SK-N-MC (cell line): Measurements from ENCODE around the gene MGAT5B.

Experiments
- DNase-seq: peaks from one replicate; pipeline ENCODE4 v3.0.0-alpha.2; 2011; ENCODE audit warnings: low read depth, low spot score
- H3K27ac ChIP-seq: fragments of 200-600 bp; sonication (generic); 2 replicates; pipeline ENCODE4 v1.5.1; 2016; ENCODE audit warnings: mixed run types
- H3K36me3 ChIP-seq: fragments of 200-600 bp; sonication (generic); 2 replicates; pipeline ENCODE4 v1.6.1; 2017; ENCODE audit warnings: antibody characterized with exemption, low read length, mixed read lengths; ENCODE audit not compliant: insufficient read depth
- H3K4me3 ChIP-seq: fragments of 200-600 bp; sonication (generic); 2 replicates; pipeline ENCODE4 v1.5.1; 2016
- H3K9ac ChIP-seq: fragments of 200-600 bp; sonication (generic); 2 replicates; pipeline ENCODE4 v1.8.0; 2017; ENCODE audit warnings: mixed run types, mixed read lengths; ENCODE audit not compliant: insufficient read length
- H3K9me3 ChIP-seq: fragments of 200-600 bp; sonication (generic); 2 replicates; pipeline ENCODE4 v1.6.1; 2017; ENCODE audit warnings: low read depth, mild to moderate bottlenecking, antibody characterized with exemption, low read length, moderate library complexity, mixed read lengths
- EZH2 ChIP-seq: fragments of 200-600 bp; sonication (generic); IDR thresholded peaks from one replicate; pipeline ENCODE4 v1.6.1; 2017; ENCODE audit warnings: antibody characterized with exemption
- FOXP2 ChIP-seq: optimal IDR thresholded peaks from 2 replicates; pipeline ENCODE3; 2011; ENCODE audit warnings: mild to moderate bottlenecking, moderate library complexity; ENCODE audit not compliant: insufficient read depth; ENCODE audit errors: extremely low read length, control extremely low read depth
- POLR2AphosphoS5 ChIP-seq: IDR thresholded peaks from 2 replicates; pipeline ENCODE4 v1.6.1; 2012; ENCODE audit warnings: mild to moderate bottlenecking, low read depth, low read length, borderline replicate concordance

MGAT5B gene

DNA sequence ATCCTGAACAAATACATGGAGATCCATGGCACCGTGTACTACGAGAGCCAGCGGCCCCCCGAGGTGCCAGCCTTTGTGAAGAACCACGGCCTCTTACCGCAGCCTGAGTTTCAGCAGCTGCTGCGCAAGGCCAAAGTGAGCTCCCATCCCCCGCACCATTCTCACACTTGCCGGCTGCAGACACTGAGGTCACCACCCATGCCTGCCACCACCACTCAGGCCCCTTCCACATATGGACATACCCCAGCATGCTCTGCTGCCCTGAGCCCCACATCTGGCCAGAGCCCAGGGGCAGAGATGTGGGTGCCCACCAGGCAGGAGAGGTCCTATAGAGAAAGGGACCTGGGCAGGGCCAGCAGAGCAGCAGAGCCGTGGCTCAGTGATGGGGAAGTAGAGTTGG, 69.8 kb downstream of the MGAT5B start:
- Histone ChIP-seq H3K9ac (no peak overlapping the region), H3K27ac (no peak overlapping the region), H3K36me3 (no peaks in the 10 kb centered on the region), H3K9me3 (no peaks in the 10 kb centered on the region), H3K4me3 (no peak overlapping the region)
- no peak for DNase-seq
- no peak for TF ChIP-seq FOXP2
- no peak for TF ChIP-seq POLR2AphosphoS5
- TF ChIP-seq EZH2 = no peak

DNA sequence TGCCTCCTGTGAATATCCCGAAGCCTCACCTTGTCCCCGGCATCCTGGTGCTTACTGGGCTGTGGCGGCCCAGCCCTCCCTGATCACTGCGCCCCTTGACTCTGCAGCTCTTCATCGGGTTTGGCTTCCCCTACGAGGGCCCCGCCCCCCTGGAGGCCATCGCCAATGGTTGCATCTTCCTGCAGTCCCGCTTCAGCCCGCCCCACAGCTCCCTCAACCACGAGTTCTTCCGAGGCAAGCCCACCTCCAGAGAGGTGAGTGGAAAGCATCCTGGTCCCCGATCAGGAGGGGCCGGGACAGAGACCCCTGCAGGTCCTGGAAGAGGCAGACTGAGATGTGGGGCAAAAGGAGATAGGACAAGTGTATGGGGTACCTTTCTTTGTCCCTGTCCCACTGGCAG, 72.1 kb downstream of the MGAT5B start:
- Histone ChIP-seq H3K36me3 (no peaks in the 10 kb centered on the region), H3K9me3 (no peaks in the 10 kb centered on the region), H3K9ac (no peak overlapping the region), H3K4me3 (no peak overlapping the region), H3K27ac (no peak overlapping the region)
- TF ChIP-seq FOXP2 (no peak), EZH2 (no peak), POLR2AphosphoS5 (no peak)
- no peak for DNase-seq

DNA sequence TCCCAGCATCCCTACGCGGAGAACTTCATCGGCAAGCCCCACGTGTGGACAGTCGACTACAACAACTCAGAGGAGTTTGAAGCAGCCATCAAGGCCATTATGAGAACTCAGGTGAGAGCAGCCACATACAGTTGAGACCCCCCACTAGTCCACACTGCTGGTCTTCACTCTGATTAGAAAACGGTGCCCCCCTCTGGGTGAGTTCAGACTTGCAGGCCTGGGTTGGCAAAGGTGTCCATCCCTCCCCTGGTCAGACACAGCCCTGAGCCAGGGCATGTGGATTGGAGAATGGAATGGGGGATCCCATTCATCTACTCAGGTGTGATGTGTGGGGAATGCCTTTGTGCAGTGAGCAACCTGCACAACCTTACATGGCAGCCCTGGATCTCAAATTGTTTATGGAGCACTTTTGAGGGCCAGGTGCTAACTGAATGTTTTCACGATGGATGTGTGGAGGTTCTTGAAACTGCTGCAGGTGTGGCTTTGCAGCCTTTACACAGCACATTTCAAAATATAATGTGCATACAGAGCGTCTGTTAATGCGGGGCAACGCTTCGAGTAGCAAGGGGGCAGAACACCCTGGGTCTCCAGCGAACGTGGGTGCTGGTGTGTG, 72.6 kb downstream of the MGAT5B start:
- TF ChIP-seq FOXP2 = no peak
- TF ChIP-seq EZH2 = no peak
- no peak for TF ChIP-seq POLR2AphosphoS5
- Histone ChIP-seq H3K9ac (no peak overlapping the region), H3K9me3 (no peaks in the 10 kb centered on the region), H3K27ac (no peak overlapping the region), H3K36me3 (no peaks in the 10 kb centered on the region), H3K4me3 (no peak overlapping the region)
- DNase-seq = no peak

DNA sequence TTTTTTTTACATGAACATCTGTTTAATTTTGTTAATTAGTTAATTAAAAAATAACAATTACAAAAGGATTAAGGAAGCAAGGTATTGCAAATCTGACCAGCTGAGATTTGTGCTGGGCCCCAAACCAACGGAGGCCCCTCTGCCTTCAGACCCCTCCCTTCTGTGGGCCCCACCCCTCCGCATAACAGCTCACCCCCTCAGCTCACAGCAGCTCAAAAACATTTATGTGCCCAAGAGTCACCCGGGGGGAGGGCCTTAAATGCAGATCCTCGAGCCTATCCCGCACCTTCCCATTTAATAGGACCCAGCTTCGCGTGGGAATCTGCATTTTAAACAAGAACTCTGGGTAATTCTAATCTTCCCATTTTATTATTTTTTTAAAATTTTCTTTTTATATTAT, 75.0 kb downstream of the MGAT5B start:
- H3K36me3 ChIP-seq = no peaks in the 10 kb centered on the region
- H3K27ac ChIP-seq = no peak overlapping the region
- H3K9ac ChIP-seq = no peak overlapping the region
- no peak for DNase-seq
- TF ChIP-seq FOXP2 (no peak), POLR2AphosphoS5 (no peak), EZH2 (no peak)
- H3K4me3 ChIP-seq = no peak overlapping the region
- H3K9me3 ChIP-seq = no peaks in the 10 kb centered on the region

DNA sequence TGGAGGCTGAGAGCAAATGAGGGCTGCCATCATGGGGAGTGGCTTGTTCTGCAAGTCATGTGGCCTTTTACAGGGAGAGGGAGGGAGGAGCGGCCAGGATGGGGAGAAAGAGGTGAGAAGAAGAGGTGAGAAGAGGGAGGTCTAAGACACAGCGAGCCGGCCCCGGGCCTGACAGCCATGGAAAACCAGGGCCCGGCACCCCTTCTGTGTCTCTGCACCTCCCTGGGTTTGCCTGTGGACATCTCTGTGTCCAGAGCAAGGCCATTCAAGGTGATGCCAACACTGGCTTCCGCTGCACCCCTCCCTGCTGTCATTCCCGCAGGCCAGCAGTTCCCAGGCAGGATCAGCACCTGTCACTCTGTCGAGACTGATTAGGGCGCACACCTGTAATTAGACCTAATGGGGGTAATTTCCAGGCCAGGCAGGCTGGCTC, 75.6 kb downstream of the MGAT5B start:
- H3K9me3 ChIP-seq = no peaks in the 10 kb centered on the region
- no peaks in the 10 kb centered on the region for H3K36me3 ChIP-seq
- TF ChIP-seq EZH2 = no peak
- TF ChIP-seq FOXP2 = no peak
- no peak for TF ChIP-seq POLR2AphosphoS5
- H3K4me3 ChIP-seq = no peak overlapping the region
- no peak overlapping the region for H3K27ac ChIP-seq
- H3K9ac ChIP-seq = no peak overlapping the region
- DNase-seq = no peak

DNA sequence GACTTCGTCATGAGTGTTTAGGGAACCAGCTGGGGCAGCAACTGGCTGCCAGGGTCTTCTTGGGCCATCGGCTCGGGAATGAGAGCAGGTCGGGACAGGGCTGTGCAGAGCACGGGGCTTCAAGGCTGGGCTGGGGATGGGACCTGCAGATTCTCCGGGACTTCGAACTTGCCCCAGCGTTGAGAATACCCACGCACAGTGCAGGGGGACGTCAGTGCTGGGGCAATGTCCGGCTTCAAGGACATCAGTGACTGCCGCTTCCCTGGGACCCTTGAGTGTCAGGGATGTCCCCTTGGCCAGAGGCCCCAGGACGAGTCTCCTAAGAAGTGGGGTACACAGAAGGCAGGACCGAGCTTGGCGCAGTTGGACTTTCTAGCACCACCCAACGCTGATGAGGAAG, 76.3 kb downstream of the MGAT5B start:
- no peak overlapping the region for H3K9ac ChIP-seq
- no peak overlapping the region for H3K4me3 ChIP-seq
- H3K36me3 ChIP-seq = no peaks in the 10 kb centered on the region
- H3K27ac ChIP-seq = no peak overlapping the region
- H3K9me3 ChIP-seq = no peaks in the 10 kb centered on the region
- no peak for DNase-seq
- TF ChIP-seq FOXP2 (no peak), POLR2AphosphoS5 (no peak), EZH2 (no peak)

DNA sequence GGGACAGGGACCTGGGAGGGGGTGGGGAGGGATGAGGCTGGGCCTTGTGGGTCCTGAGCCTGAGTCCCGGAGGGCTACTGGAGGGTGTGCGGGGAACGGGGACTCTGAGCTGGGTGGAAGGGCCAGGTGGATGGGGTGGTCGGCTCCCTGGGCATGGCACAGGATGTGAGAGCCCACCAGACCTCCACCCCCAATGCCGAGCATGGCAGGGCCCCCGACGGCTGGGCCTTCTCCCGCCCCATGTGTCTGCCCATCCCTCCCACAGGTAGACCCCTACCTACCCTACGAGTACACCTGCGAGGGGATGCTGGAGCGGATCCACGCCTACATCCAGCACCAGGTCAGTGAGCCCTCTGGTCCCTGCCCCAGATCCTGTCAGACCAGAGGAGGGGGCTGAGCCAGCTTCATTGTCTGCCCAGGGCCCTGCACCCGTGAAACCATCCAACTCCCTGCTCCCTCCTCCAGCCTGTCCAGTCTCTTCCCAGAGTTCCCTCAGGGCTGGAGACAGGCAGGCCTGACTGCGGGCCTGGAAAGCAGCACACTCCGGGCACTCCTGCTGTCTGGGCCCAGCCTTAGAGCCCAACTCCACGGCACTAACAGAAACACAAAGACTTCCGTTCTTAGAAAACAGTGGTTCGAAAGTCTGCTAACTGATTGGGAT, 78.0 kb downstream of the MGAT5B start:
- Histone ChIP-seq H3K9me3 (no peaks in the 10 kb centered on the region), H3K4me3 (no peak overlapping the region), H3K36me3 (no peaks in the 10 kb centered on the region), H3K9ac (no peak overlapping the region), H3K27ac (no peak overlapping the region)
- no peak for TF ChIP-seq POLR2AphosphoS5
- no peak for TF ChIP-seq EZH2
- DNase-seq = no peak

DNA sequence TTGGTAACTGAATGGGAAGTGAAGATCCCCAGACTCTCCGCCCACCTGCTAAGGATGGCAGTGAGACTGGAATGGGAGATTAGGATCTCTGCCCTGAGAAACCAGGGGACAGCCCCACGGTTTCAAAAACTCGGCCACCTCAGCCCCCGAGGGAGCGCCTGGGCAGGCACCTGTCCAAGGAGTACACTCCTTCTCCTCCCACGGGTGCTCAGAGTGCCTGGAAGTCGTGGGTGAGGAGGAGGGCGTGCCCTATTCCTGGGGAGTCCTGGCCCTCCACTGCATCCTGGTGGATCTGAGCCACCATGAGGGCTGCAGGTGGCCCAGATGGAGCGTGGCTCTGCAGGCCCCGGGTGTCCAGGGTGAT, 78.5 kb downstream of the MGAT5B start:
- no peaks in the 10 kb centered on the region for H3K36me3 ChIP-seq
- H3K9me3 ChIP-seq = no peaks in the 10 kb centered on the region
- H3K4me3 ChIP-seq = no peak overlapping the region
- no peak overlapping the region for H3K9ac ChIP-seq
- TF ChIP-seq FOXP2 (no peak), EZH2 (no peak), POLR2AphosphoS5 (no peak)
- no peak overlapping the region for H3K27ac ChIP-seq
- DNase-seq = no peak

DNA sequence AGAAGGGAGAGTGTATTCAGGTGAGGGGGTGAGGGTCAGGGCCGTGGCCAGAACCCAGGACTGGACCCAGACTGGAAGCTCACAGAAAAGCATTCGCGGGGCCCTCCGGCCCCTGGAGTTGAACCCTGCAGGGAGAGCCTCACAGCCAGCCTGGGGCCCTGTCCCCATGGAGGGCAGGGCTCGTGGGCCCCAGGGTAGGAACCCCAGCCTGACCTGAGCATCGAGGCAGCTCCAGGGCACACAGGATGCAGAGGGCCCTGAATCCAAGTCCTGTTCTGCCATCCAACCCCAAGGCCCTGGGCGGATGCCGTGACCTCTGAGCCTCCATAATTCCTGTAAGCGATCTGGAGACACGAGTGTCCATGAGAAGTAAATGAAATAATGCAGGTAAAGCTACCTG, 79.1 kb downstream of the MGAT5B start:
- H3K27ac ChIP-seq = no peak overlapping the region
- H3K9me3 ChIP-seq = no peaks in the 10 kb centered on the region
- no peak for TF ChIP-seq FOXP2
- H3K36me3 ChIP-seq = no peaks in the 10 kb centered on the region
- no peak overlapping the region for H3K4me3 ChIP-seq
- H3K9ac ChIP-seq = no peak overlapping the region
- DNase-seq = no peak
